Measurements from ENCODE around the gene ADARB1. TPM values are rescaled to one million over a fixed set of nuclear protein-coding genes. Genes with fewer than 3 reads are reported as not detected.

Gene ADARB1
- total RNA-seq, 1 experiment from 2014 or later: 15.8 TPM

- Histone ChIP-seq H3T11ph (ENCODE audit: low read length) (no peak overlapping the region), H4K91ac (ENCODE audit: insufficient read length, low read depth, low read length) (no peak overlapping the region), H3K79me1 (ENCODE audit: insufficient read depth, low read depth, low read length, poor library complexity, severe bottlenecking) (no peaks in the 10 kb centered on the region), H4K20me1 (ENCODE audit: control insufficient read depth, insufficient read depth, insufficient read length) (no peaks in the 10 kb centered on the region), H4K8ac (replicated peaks; ENCODE audit: insufficient read length, low read depth, low read length) (no peak overlapping the region), H2AK5ac (ENCODE audit: insufficient read length, low read length) (no peak overlapping the region), H3K23ac (ENCODE audit: insufficient read length, low read depth, low read length) (no peak overlapping the region), H3K79me2 (ENCODE audit: insufficient read depth, low read length) (no peaks in the 10 kb centered on the region), H2BK12ac (ENCODE audit: insufficient read length, low read depth, low read length) (no peak overlapping the region), H2BK15ac (ENCODE audit: low read depth, low read length) (no peak overlapping the region), H3K4me2 (ENCODE audit: insufficient read depth, insufficient read length, low read length) (no peak overlapping the region), H3K9ac (ENCODE audit: extremely low read depth, insufficient read length, low read length) (no peak overlapping the region), H3K9me3 (ENCODE audit: control insufficient read depth, low read depth, low read length) (no peaks in the 10 kb centered on the region), H2AFZ (ENCODE audit: low read length) (no peak overlapping the region), H3K18ac (ENCODE audit: insufficient read length, low read depth, low read length) (no peak overlapping the region), H2BK20ac (ENCODE audit: low read depth, low read length, poor library complexity, severe bottlenecking) (no peak overlapping the region), H3K14ac (ENCODE audit: insufficient read depth, low read length) (no peak overlapping the region), H3K27me3 (ENCODE audit: insufficient read depth, low read length) (no peaks in the 10 kb centered on the region), H3K23me2 (ENCODE audit: insufficient read length, low read depth, low read length, poor library complexity, severe bottlenecking) (no peaks in the 10 kb centered on the region), H2BK120ac (ENCODE audit: low read depth, low read length, poor library complexity, severe bottlenecking) (no peak overlapping the region), H4K5ac (ENCODE audit: insufficient read length, low read depth, low read length) (no peak overlapping the region), H3K4ac (ENCODE audit: low read depth, low read length) (no peak overlapping the region), H2BK5ac (ENCODE audit: insufficient read length, low read length) (no peak overlapping the region), H3K4me1 (ENCODE audit: insufficient read depth, low read length) (no peaks in the 10 kb centered on the region), H3K27ac (ENCODE audit: insufficient read length, low read depth, low read length) (no peak overlapping the region), H3K56ac (ENCODE audit: insufficient read length, low read depth, low read length) (no peak overlapping the region)
- no peak for DNase-seq
- no peak overlapping the region for H3K27ac Mint-ChIP-seq
- peaks cover 7 to 8% of the 10 kb centered on the region in 2 experiments for H3K4me1 Mint-ChIP-seq
- no peak overlapping the region for H3K4me3 Mint-ChIP-seq
- H3K27me3 Mint-ChIP-seq (ENCODE audit: low read depth): no peaks in the 10 kb centered on the region
- peaks cover 39 to 48% (median 46%) of the 10 kb centered on the region in 3 experiments for H3K36me3 Mint-ChIP-seq (ENCODE audit: insufficient read depth in 1 of 3, low read depth in 3 of 3)
- H3K9me3 Mint-ChIP-seq: peaks cover 25 to 30% of the 10 kb centered on the region in 2 experiments
- no CpG with 5 or more reads among the region's 11 CpGs for WGBS (ENCODE audit: extremely low coverage, insufficient read length, low lambda C conversion rate)
- no peak for TF ChIP-seq CTCF (conservative IDR thresholded peaks at IDR 0.05)
Observed at GRCh38 chr21:45184869-45185268, 110.5 kb downstream of the ADARB1 start.
